Measurements from ENCODE around the gene ECE2.

Gene ECE2

DNA sequence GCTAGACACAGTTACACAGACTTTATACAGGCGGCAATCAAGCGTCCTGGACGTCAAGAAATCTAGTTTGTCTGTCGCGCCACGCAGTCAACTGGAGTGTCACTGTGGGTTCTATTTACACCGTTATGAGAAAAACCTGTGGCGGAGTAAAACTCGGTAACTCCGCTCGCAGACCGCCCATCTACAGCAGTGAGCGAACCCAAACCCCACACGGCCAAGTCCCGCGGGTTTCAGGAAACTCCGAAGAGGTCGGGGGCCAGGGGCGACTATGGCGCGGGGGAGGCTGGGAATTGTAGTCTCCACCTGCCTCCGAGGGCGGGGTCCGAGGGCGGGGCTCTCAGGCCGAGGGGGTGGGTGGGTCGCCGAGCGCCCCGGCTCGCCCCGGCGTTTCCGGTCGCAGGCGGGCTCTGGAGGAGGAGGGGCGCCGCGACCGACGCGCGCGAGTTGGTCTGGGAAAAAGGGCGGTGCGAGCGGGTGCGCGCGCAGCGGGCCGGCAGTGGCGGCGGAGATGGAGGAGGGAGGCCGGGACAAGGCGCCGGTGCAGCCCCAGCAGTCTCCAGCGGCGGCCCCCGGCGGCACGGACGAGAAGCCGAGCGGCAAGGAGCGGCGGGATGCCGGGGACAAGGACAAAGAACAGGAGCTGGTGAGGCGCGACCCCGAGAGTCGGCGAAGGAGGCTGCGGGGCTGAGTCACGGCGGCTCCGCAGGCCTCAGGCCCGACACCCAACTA lies 23.1 kb downstream of the ECE2 start, which contains the start of gene PSMD2:
PSMD2 (plus strand) TSS at position 483 of the 729 bp plus-strand sequence; CDS start at position 509, 26 bp downstream.
- H3K9ac ChIP-seq (ENCODE audit: low read length), result peak within 1 kb of the TSS; percentile 94
- peak; percentile 98 for DNase-seq
- H3K18ac ChIP-seq (ENCODE audit: low read length), result no peak within 1 kb of the TSS
- H3K4me3 ChIP-seq (ENCODE audit: low read length), result peak within 1 kb of the TSS; percentile 99
- no peak within 1 kb of the TSS for H2BK15ac ChIP-seq (replicated peaks; ENCODE audit: low read depth)
- H3K79me1 ChIP-seq (ENCODE audit: low read length), result peaks cover 24% of the 10 kb centered on the region
- no peak within 1 kb of the TSS for H4K5ac ChIP-seq (ENCODE audit: low read length)
- H3K4me2 ChIP-seq (ENCODE audit: low read length), result peak within 1 kb of the TSS; percentile 84
- H3K27ac ChIP-seq (ENCODE audit: low read depth, low read length), result peak within 1 kb of the TSS; percentile 30
- no CpG with 5 or more reads among the region's 78 CpGs for WGBS (ENCODE audit: extremely low coverage, insufficient coverage, low lambda C conversion rate)
- no peak within 1 kb of the TSS for H2AK5ac ChIP-seq (ENCODE audit: low read length)
- peaks cover 20% of the 10 kb centered on the region for H3K36me3 ChIP-seq (ENCODE audit: control insufficient read depth, insufficient read depth, low read length)
- H3K4ac ChIP-seq (ENCODE audit: low read depth, low read length), result no peak within 1 kb of the TSS
- peak within 1 kb of the TSS; percentile 94 for H3K56ac ChIP-seq (ENCODE audit: low read length)
- H3K27me3 ChIP-seq (ENCODE audit: insufficient read depth, low read length, poor library complexity), result no peaks in the 10 kb centered on the region
- no peak within 1 kb of the TSS for H2BK5ac ChIP-seq (ENCODE audit: low read length)
- no peak within 1 kb of the TSS for H4K8ac ChIP-seq (ENCODE audit: low read depth, low read length)
- H2BK120ac ChIP-seq (ENCODE audit: low read depth, low read length), result no peak within 1 kb of the TSS
- peaks cover 20% of the 10 kb centered on the region for H3K79me2 ChIP-seq (ENCODE audit: control insufficient read depth, insufficient read depth, low read length)
- peaks cover 4% of the 10 kb centered on the region for H3K4me1 ChIP-seq (ENCODE audit: control insufficient read depth, low read depth, low read length)
- H3K23ac ChIP-seq (ENCODE audit: low read length), result peak within 1 kb of the TSS; percentile 66

DNA sequence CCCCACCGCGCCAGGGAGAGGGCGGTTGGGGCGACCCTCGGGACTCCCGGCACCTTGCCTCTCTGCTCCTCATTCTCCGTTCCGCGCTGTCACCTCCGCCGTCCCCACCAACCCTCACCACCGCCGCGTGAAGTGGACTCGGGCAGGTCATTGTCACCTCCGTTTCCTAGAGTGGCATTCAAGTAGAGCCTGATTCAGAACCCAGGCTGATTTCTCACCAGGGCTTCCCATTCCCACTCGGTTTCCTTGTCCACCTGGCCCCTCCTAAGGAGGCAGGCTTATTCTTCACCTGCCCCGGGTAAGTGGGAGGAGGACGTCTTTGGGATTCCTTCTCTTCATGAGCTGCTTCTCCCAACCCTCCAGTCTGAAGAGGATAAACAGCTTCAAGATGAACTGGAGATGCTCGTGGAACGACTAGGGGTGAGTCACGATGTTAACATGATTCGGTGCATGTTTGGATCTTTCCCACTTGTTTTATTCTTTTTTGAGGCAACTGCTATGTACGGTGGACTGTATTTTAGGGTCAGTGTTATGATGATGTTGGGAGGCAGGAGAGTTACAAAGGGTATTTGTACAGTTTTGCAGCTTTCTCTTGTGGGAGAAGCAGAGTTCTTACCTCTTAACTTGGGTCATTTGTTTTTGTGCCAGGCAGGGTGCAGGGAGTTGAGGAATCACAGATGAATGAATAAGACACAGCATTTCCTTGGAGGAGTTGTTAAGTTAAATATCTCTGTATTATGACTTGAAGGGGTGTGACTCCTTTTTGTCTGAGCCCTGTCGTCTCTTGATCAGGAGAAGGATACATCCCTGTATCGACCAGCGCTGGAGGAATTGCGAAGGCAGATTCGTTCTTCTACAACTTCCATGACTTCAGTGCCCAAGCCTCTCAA lies 23.9 kb downstream of the ECE2 start:
- Histone ChIP-seq H2BK5ac (ENCODE audit: low read length) (no peak overlapping the region), H3K36me3 (ENCODE audit: control insufficient read depth, insufficient read depth, low read length) (peaks cover 25% of the 10 kb centered on the region), H3K4me3 (ENCODE audit: low read length) (peak overlapping the region; percentile 99), H4K8ac (ENCODE audit: low read depth, low read length) (no peak overlapping the region), H3K18ac (ENCODE audit: low read length) (no peak overlapping the region), H2BK15ac (replicated peaks; ENCODE audit: low read depth) (no peak overlapping the region), H2AK5ac (ENCODE audit: low read length) (no peak overlapping the region), H3K27ac (ENCODE audit: low read depth, low read length) (no peak overlapping the region), H3K23ac (ENCODE audit: low read length) (peak overlapping the region; percentile 66), H3K4me2 (ENCODE audit: low read length) (peak overlapping the region; percentile 84), H3K27me3 (ENCODE audit: insufficient read depth, low read length, poor library complexity) (no peaks in the 10 kb centered on the region), H3K56ac (ENCODE audit: low read length) (peak overlapping the region; percentile 94), H3K79me1 (ENCODE audit: low read length) (peaks cover 25% of the 10 kb centered on the region), H4K5ac (ENCODE audit: low read length) (no peak overlapping the region), H2BK120ac (ENCODE audit: low read depth, low read length) (no peak overlapping the region), H3K4me1 (ENCODE audit: control insufficient read depth, low read depth, low read length) (peaks cover 4% of the 10 kb centered on the region), H3K9ac (ENCODE audit: low read length) (peak overlapping the region; percentile 94), H3K4ac (ENCODE audit: low read depth, low read length) (no peak overlapping the region), H3K79me2 (ENCODE audit: control insufficient read depth, insufficient read depth, low read length) (peaks cover 20% of the 10 kb centered on the region)
- no CpG with 5 or more reads among the region's 29 CpGs for WGBS (ENCODE audit: extremely low coverage, insufficient coverage, low lambda C conversion rate)
- peak; percentile 38 for DNase-seq

DNA sequence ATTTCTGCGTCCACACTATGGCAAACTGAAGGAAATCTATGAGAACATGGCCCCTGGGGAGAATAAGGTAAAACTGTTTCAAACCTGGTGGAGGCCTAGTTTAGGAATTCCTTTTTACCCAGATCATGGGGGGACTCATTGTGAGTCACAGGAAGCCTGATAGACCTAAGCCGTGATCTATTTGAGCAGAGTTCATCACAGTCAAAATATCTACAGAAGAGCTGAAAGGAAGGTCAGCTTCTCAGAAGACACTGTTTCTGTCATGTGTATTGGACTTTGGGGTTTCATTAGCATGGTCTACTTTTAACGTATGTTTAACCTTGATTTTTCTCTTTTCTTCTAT lies 24.5 kb downstream of the ECE2 start:
- no CpG with 5 or more reads among the region's 3 CpGs for WGBS (ENCODE audit: extremely low coverage, insufficient coverage, low lambda C conversion rate)
- no peak overlapping the region for H2BK120ac ChIP-seq (ENCODE audit: low read depth, low read length)
- H3K56ac ChIP-seq (ENCODE audit: low read length), result peak overlapping the region; percentile 94
- peaks cover 25% of the 10 kb centered on the region for H3K79me1 ChIP-seq (ENCODE audit: low read length)
- no peak overlapping the region for H3K23ac ChIP-seq (ENCODE audit: low read length)
- peak overlapping the region; percentile 94 for H3K9ac ChIP-seq (ENCODE audit: low read length)
- H3K4me2 ChIP-seq (ENCODE audit: low read length), result peak overlapping the region; percentile 84
- no peak overlapping the region for H2BK5ac ChIP-seq (ENCODE audit: low read length)
- peaks cover 20% of the 10 kb centered on the region for H3K79me2 ChIP-seq (ENCODE audit: control insufficient read depth, insufficient read depth, low read length)
- peaks cover 4% of the 10 kb centered on the region for H3K4me1 ChIP-seq (ENCODE audit: control insufficient read depth, low read depth, low read length)
- no peak overlapping the region for H2AK5ac ChIP-seq (ENCODE audit: low read length)
- peak; percentile 37 for DNase-seq
- no peak overlapping the region for H4K5ac ChIP-seq (ENCODE audit: low read length)
- H3K27ac ChIP-seq (ENCODE audit: low read depth, low read length), result no peak overlapping the region
- H3K27me3 ChIP-seq (ENCODE audit: insufficient read depth, low read length, poor library complexity), result no peaks in the 10 kb centered on the region
- H3K4me3 ChIP-seq (ENCODE audit: low read length), result no peak overlapping the region
- no peak overlapping the region for H3K4ac ChIP-seq (ENCODE audit: low read depth, low read length)
- H3K36me3 ChIP-seq (ENCODE audit: control insufficient read depth, insufficient read depth, low read length), result peaks cover 28% of the 10 kb centered on the region
- H2BK15ac ChIP-seq (replicated peaks; ENCODE audit: low read depth), result no peak overlapping the region
- no peak overlapping the region for H4K8ac ChIP-seq (ENCODE audit: low read depth, low read length)
- H3K18ac ChIP-seq (ENCODE audit: low read length), result no peak overlapping the region

DNA sequence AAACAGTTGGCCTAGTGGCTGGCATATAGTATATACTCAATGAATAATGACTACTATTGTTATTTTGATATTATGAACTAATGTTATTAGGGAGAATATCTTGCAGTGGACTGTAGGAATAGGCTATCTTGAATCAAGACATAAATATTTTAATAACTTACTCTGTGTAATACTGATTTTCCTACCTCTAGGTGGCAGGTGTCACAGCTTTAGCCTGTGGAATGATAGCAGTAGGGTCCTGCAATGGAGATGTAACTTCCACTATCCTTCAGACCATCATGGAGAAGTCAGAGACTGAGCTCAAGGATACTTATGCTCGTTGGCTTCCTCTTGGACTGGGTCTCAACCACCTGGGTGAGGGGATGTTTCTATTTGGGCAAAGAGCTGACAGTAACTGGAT lies 29.8 kb downstream of the ECE2 start:
- no peak overlapping the region for H3K56ac ChIP-seq (ENCODE audit: low read length)
- no CpG with 5 or more reads among the region's 1 CpG for WGBS (ENCODE audit: extremely low coverage, insufficient coverage, low lambda C conversion rate)
- H3K4me2 ChIP-seq (ENCODE audit: low read length), result no peak overlapping the region
- H3K4me3 ChIP-seq (ENCODE audit: low read length), result no peak overlapping the region
- peaks cover 5% of the 10 kb centered on the region for H3K79me2 ChIP-seq (ENCODE audit: control insufficient read depth, insufficient read depth, low read length)
- peaks cover 14% of the 10 kb centered on the region for H3K79me1 ChIP-seq (ENCODE audit: low read length)
- no peak overlapping the region for H3K4ac ChIP-seq (ENCODE audit: low read depth, low read length)
- no peak overlapping the region for H3K9ac ChIP-seq (ENCODE audit: low read length)
- no peak overlapping the region for H2BK5ac ChIP-seq (ENCODE audit: low read length)
- no peak overlapping the region for H3K27ac ChIP-seq (ENCODE audit: low read depth, low read length)
- H3K4me1 ChIP-seq (ENCODE audit: control insufficient read depth, low read depth, low read length), result no peaks in the 10 kb centered on the region
- no peak for DNase-seq
- H4K8ac ChIP-seq (ENCODE audit: low read depth, low read length), result no peak overlapping the region
- no peak overlapping the region for H2AK5ac ChIP-seq (ENCODE audit: low read length)
- H3K27me3 ChIP-seq (ENCODE audit: insufficient read depth, low read length, poor library complexity), result no peaks in the 10 kb centered on the region
- H2BK15ac ChIP-seq (replicated peaks; ENCODE audit: low read depth), result no peak overlapping the region
- no peak overlapping the region for H3K23ac ChIP-seq (ENCODE audit: low read length)
- H2BK120ac ChIP-seq (ENCODE audit: low read depth, low read length), result no peak overlapping the region
- no peak overlapping the region for H3K18ac ChIP-seq (ENCODE audit: low read length)
- H4K5ac ChIP-seq (ENCODE audit: low read length), result no peak overlapping the region
- H3K36me3 ChIP-seq (ENCODE audit: control insufficient read depth, insufficient read depth, low read length), result peaks cover 48% of the 10 kb centered on the region

DNA sequence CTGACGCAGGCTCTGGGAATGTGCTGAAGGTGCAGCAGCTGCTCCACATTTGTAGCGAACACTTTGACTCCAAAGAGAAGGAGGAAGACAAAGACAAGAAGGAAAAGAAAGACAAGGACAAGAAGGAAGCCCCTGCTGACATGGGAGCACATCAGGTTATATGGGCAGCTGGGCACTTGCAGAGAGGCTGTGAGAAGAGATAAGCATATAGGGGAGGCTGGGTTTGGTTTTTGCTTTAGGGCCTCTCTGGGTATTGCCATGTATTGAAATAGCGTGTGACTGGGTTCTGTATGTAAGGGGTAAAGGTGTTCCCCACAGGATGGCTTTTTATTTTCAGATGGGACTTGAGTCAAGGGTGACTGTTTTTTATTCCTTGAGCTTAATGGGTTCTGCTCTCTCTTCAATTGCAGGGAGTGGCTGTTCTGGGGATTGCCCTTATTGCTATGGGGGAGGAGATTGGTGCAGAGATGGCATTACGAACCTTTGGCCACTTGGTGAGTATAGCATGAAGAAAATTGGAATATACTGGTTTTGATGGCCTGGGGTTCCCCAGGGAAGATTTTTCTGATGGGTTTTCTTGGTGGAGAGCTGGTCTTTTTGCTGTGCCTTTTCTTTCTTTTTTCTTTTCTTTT lies 30.6 kb downstream of the ECE2 start:
- H4K5ac ChIP-seq (ENCODE audit: low read length), result no peak overlapping the region
- no peak overlapping the region for H3K27ac ChIP-seq (ENCODE audit: low read depth, low read length)
- no peak overlapping the region for H4K8ac ChIP-seq (ENCODE audit: low read depth, low read length)
- H3K4me2 ChIP-seq (ENCODE audit: low read length), result no peak overlapping the region
- WGBS (ENCODE audit: extremely low coverage, insufficient coverage, low lambda C conversion rate), result no CpG with 5 or more reads among the region's 4 CpGs
- peaks cover 14% of the 10 kb centered on the region for H3K79me1 ChIP-seq (ENCODE audit: low read length)
- no peak overlapping the region for H2BK15ac ChIP-seq (replicated peaks; ENCODE audit: low read depth)
- H3K36me3 ChIP-seq (ENCODE audit: control insufficient read depth, insufficient read depth, low read length), result peaks cover 47% of the 10 kb centered on the region
- no peak for DNase-seq
- no peaks in the 10 kb centered on the region for H3K4me1 ChIP-seq (ENCODE audit: control insufficient read depth, low read depth, low read length)
- no peak overlapping the region for H3K4ac ChIP-seq (ENCODE audit: low read depth, low read length)
- no peak overlapping the region for H3K9ac ChIP-seq (ENCODE audit: low read length)
- no peak overlapping the region for H2AK5ac ChIP-seq (ENCODE audit: low read length)
- no peak overlapping the region for H3K4me3 ChIP-seq (ENCODE audit: low read length)
- no peak overlapping the region for H3K23ac ChIP-seq (ENCODE audit: low read length)
- no peak overlapping the region for H3K56ac ChIP-seq (ENCODE audit: low read length)
- no peak overlapping the region for H2BK5ac ChIP-seq (ENCODE audit: low read length)
- no peak overlapping the region for H2BK120ac ChIP-seq (ENCODE audit: low read depth, low read length)
- H3K79me2 ChIP-seq (ENCODE audit: control insufficient read depth, insufficient read depth, low read length), result peaks cover 4% of the 10 kb centered on the region
- no peaks in the 10 kb centered on the region for H3K27me3 ChIP-seq (ENCODE audit: insufficient read depth, low read length, poor library complexity)
- no peak overlapping the region for H3K18ac ChIP-seq (ENCODE audit: low read length)
